ENCODE results near the gene PODN. TPM values are rescaled to one million over a fixed set of nuclear protein-coding genes. Genes with fewer than 3 reads are reported as not detected.

Gene PODN
- total RNA-seq, 4 donors from 2014 or later: 88.4 to 197 (median 150) TPM

DNA sequence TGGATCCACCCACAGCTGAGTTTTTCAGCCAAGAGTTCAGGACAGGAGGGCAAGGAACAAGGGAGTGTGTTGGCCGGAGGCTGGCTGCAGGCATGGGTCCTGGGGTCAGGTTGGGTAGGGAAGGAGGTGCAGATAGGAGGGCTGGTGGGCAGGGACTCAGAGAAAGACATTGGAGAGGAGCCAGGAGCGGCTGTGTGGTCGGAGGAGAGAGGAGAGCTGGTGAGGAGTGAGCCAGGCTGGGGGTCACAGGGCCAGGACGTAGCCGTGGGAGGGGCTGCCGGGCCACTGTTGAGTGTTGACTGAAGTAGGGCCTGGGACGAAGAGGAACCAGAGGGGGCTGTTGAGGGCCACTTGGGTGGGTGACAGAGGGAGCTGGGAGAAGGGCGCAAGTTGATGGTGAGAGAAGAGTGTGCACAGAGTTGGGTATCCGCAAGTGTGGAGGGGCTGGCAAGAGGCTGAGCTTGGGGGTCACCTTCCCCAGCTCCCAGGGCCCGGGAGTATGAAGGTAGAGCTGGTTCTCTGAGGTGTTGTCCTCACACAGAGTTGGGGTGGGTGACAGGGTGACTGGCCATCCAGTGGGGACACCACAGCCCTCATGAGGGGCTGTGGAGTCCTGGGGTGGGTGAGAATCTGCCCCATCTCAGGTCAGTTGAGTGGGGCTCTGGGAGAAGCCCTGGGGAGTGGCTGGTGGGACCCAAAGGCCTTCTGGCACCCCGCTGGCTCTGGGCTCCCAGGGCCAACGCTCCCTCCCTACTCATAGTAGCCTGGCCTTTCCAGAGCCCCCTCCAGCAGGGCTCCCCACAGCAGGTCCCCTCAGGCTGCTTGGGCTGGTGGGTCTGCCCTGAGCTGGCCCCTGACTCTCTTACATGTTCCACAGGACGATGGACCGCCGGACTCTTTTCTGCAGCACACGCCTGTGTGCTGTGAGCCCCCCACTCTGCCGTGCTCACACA lies 21.9 kb downstream of the PODN start:
- no peak for TF ChIP-seq CTCF (IDR thresholded peaks at IDR 0.05; ENCODE audit: low read depth)

GRCh38 chr1:53084589-53084971 lies 22.6 kb downstream of the PODN start:
- no peak for TF ChIP-seq CTCF (IDR thresholded peaks at IDR 0.05; ENCODE audit: low read depth)

- no peak for TF ChIP-seq CTCF (IDR thresholded peaks at IDR 0.05; ENCODE audit: low read depth)
Measured at GRCh38 chr1:53085405-53085804, 23.4 kb downstream of the PODN start.

- no peak for TF ChIP-seq CTCF (IDR thresholded peaks at IDR 0.05; ENCODE audit: low read depth)
Measured at GRCh38 chr1:53086491-53087070, 24.6 kb downstream of the PODN start.

DNA sequence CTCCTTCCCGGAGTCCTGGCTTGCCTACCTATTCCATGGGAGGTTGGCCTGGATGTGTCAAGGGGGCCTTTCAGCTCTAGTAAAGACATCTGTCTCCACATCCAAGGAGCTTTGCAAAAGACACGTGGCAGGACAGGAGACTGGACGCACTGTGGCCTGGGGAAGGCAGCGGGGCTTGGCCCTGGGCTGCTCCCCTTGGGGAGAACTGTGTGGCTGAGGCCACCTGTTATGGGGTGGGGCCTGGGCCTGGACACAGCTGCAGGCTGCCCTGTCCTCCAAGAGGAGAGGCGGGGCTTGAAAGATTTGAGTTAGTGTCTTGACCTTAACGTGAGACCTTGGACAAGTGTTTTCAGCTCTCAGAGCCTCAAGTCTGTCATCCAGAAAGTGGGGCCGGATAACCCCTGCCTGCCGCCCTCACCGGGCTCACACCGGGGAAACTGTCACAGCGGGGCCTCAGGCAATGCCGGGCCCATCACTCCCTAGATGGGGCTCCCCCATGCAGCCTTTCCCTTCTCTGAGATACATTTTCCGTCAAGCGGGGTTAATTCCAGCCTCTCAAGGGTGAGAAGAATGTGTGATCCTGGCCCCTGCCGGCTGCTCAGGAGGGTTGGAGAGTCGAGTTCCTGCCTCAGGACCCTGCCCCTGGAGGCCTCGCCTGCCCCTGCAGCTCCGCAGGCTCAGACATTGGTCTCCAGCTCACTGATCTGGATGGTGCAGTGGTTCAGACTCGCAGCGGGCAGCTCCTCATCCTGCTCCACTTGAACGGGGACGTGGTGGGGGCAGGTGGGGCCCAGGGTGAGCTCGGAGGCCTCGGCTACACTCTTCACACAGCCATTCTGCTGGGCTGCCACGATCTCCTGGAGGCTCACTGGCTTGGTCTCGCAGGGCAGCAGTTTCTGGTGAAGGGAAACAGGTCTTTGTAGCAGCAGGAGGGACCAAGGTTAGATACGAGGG lies 25.6 kb downstream of the PODN start:
- TF ChIP-seq CTCF (IDR thresholded peaks at IDR 0.05; ENCODE audit: low read depth): no peak

DNA sequence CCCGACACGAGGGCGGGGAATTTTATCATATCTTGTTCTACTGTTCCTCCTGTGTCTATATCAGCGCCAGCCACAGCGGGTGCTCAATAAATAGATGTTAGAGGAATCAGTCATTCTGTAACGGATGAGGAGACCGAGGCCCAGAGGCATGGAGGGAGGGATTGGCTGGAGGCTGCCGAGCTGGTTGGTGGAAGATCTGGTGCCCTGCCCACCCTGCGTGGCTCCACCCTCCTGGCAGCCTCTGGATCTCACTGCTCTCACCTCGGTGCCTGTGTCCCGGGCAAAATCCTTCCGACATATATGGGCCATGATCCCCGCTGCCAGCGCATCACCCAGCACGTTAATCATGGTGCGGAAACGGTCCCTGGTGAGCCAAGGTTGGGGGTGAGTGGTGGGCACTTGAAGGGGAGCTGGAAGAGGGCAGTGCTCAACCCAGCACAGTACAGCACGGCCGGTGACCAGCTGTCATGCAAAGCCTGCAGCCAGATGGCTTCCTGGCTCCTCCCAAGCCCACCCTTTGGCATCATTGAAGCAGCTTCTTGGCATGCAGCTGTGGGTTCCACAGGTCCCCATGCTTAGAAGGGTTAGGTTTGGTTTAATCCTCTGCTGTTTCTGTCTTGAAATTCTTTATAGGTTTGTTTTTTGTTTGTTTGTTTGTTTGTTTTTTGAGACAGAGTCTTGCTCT lies 26.7 kb downstream of the PODN start:
- no peak for TF ChIP-seq CTCF (IDR thresholded peaks at IDR 0.05; ENCODE audit: low read depth)
